HCT116 (cell line): ENCODE data around the gene FBXO17. TPM values are rescaled to one million over a fixed set of nuclear protein-coding genes. Genes with fewer than 3 reads are reported as not detected.

Source experiments
- ATAC-seq: fragments of 200-7000 bp; cut with Tn5 transposase; 2 replicates; pipeline ENCODE4 v1.9.1; 2020; ENCODE audit warnings: mild to moderate bottlenecking, moderate library complexity
- BruUV-seq: library from RNA; stranded (reverse); fragments of 400-500 nt; replicated peaks from 2 replicates; lab custom pipeline; 2021; lab: Mats Ljungman, UMichigan
- CTCF ChIA-PET: fragments of 300-600 bp; sonication (Branson Sonifier 250); formaldehyde crosslinking; loops from one replicate; lab custom pipeline; 2021; ENCODE audit warnings: antibody characterized with exemption; lab: Charles Lee
- POLR2A ChIA-PET: fragments of 300-600, 350-600 bp; sonication (Branson Sonifier 250); formaldehyde crosslinking; loops from one replicate; lab custom pipeline; 2021; ENCODE audit warnings: antibody characterized with exemption; lab: Charles Lee
- RAD21 ChIA-PET, 2 experiments: fragments of 300-600 bp; sonication (Branson Sonifier 250); formaldehyde crosslinking; loops; one replicate each; lab custom pipeline; 2023; ENCODE audit warnings: low total read pairs in 2 of 2; ENCODE audit not compliant: uncharacterized antibody in 2 of 2, unreplicated experiment in 2 of 2, low non-redundant PET in 1 of 2; lab: Charles Lee
- DNase-seq: peaks from one replicate; pipeline ENCODE4 v3.0.0-alpha.2; 2010; ENCODE audit warnings: low read depth, low spot score
- H2AFZ ChIP-seq: fragments of 200-600 bp; shearing (Covaris generic), sonication (generic); 2 replicates; pipeline ENCODE4 v1.6.1; 2017; ENCODE audit warnings: low read depth, mixed run types, mixed read lengths, antibody characterized with exemption, low read length; ENCODE audit not compliant: poor library complexity, severe bottlenecking
- H3K27ac ChIP-seq: 2 replicates; pipeline ENCODE4 v1.5.1; 2012; ENCODE audit warnings: low read depth, low read length
- H3K27me3 ChIP-seq: fragments of 200-600 bp; sonication (generic); 2 replicates; pipeline ENCODE4 v1.6.1; 2016; ENCODE audit warnings: mixed run types, low read length, mixed read lengths; ENCODE audit not compliant: insufficient read depth
- H3K36me3 ChIP-seq, 2 experiments: fragments of 200-500 bp in 1 of 2; fragments of 200-600 bp in 1 of 2; sonication (Bioruptor generic) in 1 of 2; sonication (generic) in 1 of 2; 2 replicates each; pipeline versions ENCODE4 v1.5.1 to v1.6.1; 2014 to 2016; ENCODE audit warnings: low read length in 2 of 2, inconsistent platforms in 1 of 2, mixed read lengths in 1 of 2, mixed run types in 1 of 2; ENCODE audit not compliant: insufficient read depth in 2 of 2, control insufficient read depth in 1 of 2
- H3K4me1 ChIP-seq, 2 experiments: fragments of 200-600 bp in 1 of 2; sonication (generic) in 1 of 2; 2 replicates each; pipeline versions ENCODE4 v1.5.1 to v1.6.1; 2012 to 2017; ENCODE audit warnings: low read length in 2 of 2, inconsistent platforms in 1 of 2, mild to moderate bottlenecking in 1 of 2, mixed read lengths in 1 of 2, mixed run types in 1 of 2, moderate library complexity in 1 of 2; ENCODE audit not compliant: insufficient read depth in 2 of 2, control insufficient read depth in 1 of 2
- H3K4me2 ChIP-seq: fragments of 200-600 bp; sonication (generic); 2 replicates; pipeline ENCODE4 v1.6.1; 2017; ENCODE audit warnings: mixed run types, low read length, mixed read lengths
- H3K4me3 ChIP-seq, 2 experiments: fragments of 200-600 bp in 1 of 2; sonication (generic) in 1 of 2; replicated peaks in 1 of 2; 2 replicates each; pipeline ENCODE4 v1.5.1; 2011 to 2016; ENCODE audit warnings: low read length in 2 of 2, control low read depth in 1 of 2, low read depth in 1 of 2, mild to moderate bottlenecking in 1 of 2, mixed read lengths in 1 of 2, mixed run types in 1 of 2
- H3K79me2 ChIP-seq: fragments of 200-600 bp; sonication (generic); 2 replicates; pipeline ENCODE4 v1.6.1; 2017; ENCODE audit warnings: mild to moderate bottlenecking, mixed run types, low read length, moderate library complexity, mixed read lengths; ENCODE audit not compliant: insufficient read depth
- H3K9ac ChIP-seq: fragments of 200-600 bp; sonication (generic); 2 replicates; pipeline ENCODE4 v1.6.1; 2016; ENCODE audit warnings: low read length, mixed read lengths
- H3K9me2 ChIP-seq: fragments of 200-600 bp; sonication (generic), shearing (Covaris generic); 2 replicates; pipeline ENCODE4 v1.6.1; 2017; ENCODE audit warnings: mixed run types, mild to moderate bottlenecking, moderate library complexity; ENCODE audit not compliant: insufficient read depth
- H3K9me3 ChIP-seq, 2 experiments: fragments of 200-500 bp in 1 of 2; fragments of 200-600 bp in 1 of 2; sonication (Bioruptor generic) in 1 of 2; sonication (generic) in 1 of 2; 2 replicates each; pipeline ENCODE4 v1.6.1; 2014 to 2017; ENCODE audit warnings: low read length in 2 of 2, mixed read lengths in 2 of 2, inconsistent platforms in 1 of 2, low read depth in 1 of 2, mild to moderate bottlenecking in 1 of 2, mixed run types in 1 of 2, moderate library complexity in 1 of 2; ENCODE audit not compliant: control insufficient read depth in 1 of 2, insufficient read depth in 1 of 2
- H4K20me1 ChIP-seq: fragments of 200-600 bp; sonication (generic), shearing (Covaris generic); 2 replicates; pipeline ENCODE4 v1.6.1; 2017; ENCODE audit warnings: mixed run types, mild to moderate bottlenecking, moderate library complexity; ENCODE audit not compliant: insufficient read depth
- CBX3 ChIP-seq: IDR thresholded peaks from 2 replicates; pipeline ENCODE4 v1.6.1; 2012; ENCODE audit warnings: low read depth
- CEBPB ChIP-seq: IDR thresholded peaks from 2 replicates; pipeline ENCODE4 v1.6.1; 2012; ENCODE audit warnings: low read depth
- EGR1 ChIP-seq: IDR thresholded peaks from 2 replicates; pipeline ENCODE4 v1.6.1; 2012; ENCODE audit warnings: low read depth
- EZH2 ChIP-seq: fragments of 200-600 bp; sonication (generic); IDR thresholded peaks from 2 replicates; pipeline ENCODE4 v1.6.1; 2017; ENCODE audit warnings: antibody characterized with exemption, mixed run types
- EZH2phosphoT487 ChIP-seq: fragments of 200-600 bp; IDR thresholded peaks from 2 replicates; pipeline ENCODE4 v1.6.1; 2018; ENCODE audit warnings: antibody characterized with exemption, borderline replicate concordance
- JUND ChIP-seq: IDR thresholded peaks from 2 replicates; pipeline ENCODE4 v1.6.1; 2012
- MAX ChIP-seq: IDR thresholded peaks from 2 replicates; pipeline ENCODE4 v1.6.1; 2012
- POLR2A ChIP-seq: IDR thresholded peaks from 2 replicates; pipeline ENCODE4 v1.7.0; 2011; ENCODE audit warnings: borderline replicate concordance; ENCODE audit not compliant: insufficient read depth, insufficient read length; ENCODE audit errors: extremely low read depth
- POLR2AphosphoS5 ChIP-seq: IDR thresholded peaks from 2 replicates; pipeline ENCODE4 v1.6.1; 2011; ENCODE audit warnings: mild to moderate bottlenecking, low read depth, low read length, moderate library complexity
- RAD21 ChIP-seq: IDR thresholded peaks from 2 replicates; pipeline ENCODE4 v1.6.1; 2012; ENCODE audit warnings: low read depth, mild to moderate bottlenecking
- SIN3A ChIP-seq: IDR thresholded peaks from 2 replicates; pipeline ENCODE4 v1.6.1; 2012; ENCODE audit warnings: low read depth
- SP1 ChIP-seq: IDR thresholded peaks from 2 replicates; pipeline ENCODE4 v1.6.1; 2012; ENCODE audit warnings: low read depth
- TCF7L2 ChIP-seq: IDR thresholded peaks from 2 replicates; pipeline ENCODE4 v1.7.0; 2011; ENCODE audit warnings: borderline replicate concordance, inconsistent platforms; ENCODE audit not compliant: insufficient read depth, insufficient read length; ENCODE audit errors: extremely low read depth
- ZFX ChIP-seq: fragments of 450-650 bp; IDR thresholded peaks from 2 replicates; pipeline ENCODE4 v1.6.1; 2017
- intact Hi-C: fragments of 100-400 bp; cut with micrococcal nuclease; formaldehyde crosslinking; loops from 2 replicates; pipeline ENCODE4 v1.10.0; 2022
- total RNA-seq: library from RNA; stranded (reverse); gene quantifications from one replicate; pipeline ENCODE4 v1.2.1, GENCODE V29; 2021; ENCODE audit not compliant: unreplicated experiment
- TF ChIP-seq, protein P1 (sequence below): IDR thresholded peaks from 2 replicates; pipeline ENCODE4 v1.6.1; 2012
- TF ChIP-seq, protein P2 (sequence below): IDR thresholded peaks from 2 replicates; pipeline ENCODE4 v1.6.1; 2011; ENCODE audit warnings: mild to moderate bottlenecking, low read length, moderate library complexity; ENCODE audit not compliant: insufficient replicate concordance; ENCODE audit errors: extremely low read depth

The FBXO17 gene
- total RNA-seq, 1 experiment from 2014 or later: 18.5 TPM

DNA sequence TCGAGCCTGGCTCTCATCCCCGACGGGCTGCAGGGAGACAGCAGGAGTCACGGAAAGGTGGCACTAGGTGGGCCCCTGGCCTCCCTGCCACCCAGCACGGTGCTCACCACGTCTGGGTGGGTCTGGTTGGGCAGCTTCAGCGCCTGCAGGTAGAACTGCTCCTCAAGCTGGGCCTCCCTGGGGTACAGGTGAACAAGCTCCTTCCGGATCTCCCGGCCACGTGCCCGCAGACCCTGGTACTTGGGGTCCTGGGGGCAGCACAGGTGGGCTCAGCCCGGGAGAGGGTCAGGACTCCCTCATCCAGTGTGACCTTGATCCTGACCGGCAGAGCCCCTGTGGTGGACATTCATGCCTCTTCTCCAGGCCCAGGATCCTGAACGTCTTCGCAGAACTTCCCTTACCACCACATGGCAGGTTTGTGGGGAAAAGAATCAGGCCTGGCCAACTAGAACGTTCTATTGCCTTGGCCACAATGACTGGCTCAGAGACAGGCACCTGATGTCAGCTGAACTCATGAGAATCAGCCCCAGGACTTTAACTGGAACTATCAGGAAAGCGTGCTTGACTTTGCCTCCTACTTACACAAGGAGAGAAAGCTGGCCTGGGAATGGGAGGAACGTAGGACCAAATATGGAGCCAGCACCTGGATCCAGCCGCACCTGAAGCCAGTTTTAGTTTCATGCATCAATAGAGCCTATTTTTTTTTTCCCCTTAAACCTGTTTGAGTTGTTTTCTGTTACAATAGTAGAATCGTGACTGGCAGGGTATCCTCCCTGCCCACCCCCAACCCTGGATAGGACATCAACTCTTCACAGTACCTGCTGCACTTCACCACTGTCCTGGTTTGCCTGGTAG is 53.9 kb downstream of the FBXO17 start:
- BruUV-seq: TSS peak; percentile 23
- Histone ChIP-seq H3K9me3 (no peaks in the 10 kb centered on the region), H3K4me3 (no peak overlapping the region), H3K4me2 (no peak overlapping the region), H3K4me1 (no peaks in the 10 kb centered on the region), H3K36me3 (peaks cover 12 to 19% of the 10 kb centered on the region in 2 experiments), H3K9me2 (no peaks in the 10 kb centered on the region), H4K20me1 (no peaks in the 10 kb centered on the region), H3K9ac (no peak overlapping the region), H2AFZ (no peak overlapping the region), H3K79me2 (no peaks in the 10 kb centered on the region), H3K27ac (no peak overlapping the region), H3K27me3 (no peaks in the 10 kb centered on the region)
- no peak for TF ChIP-seq SP1
- TF ChIP-seq, protein P1, sequence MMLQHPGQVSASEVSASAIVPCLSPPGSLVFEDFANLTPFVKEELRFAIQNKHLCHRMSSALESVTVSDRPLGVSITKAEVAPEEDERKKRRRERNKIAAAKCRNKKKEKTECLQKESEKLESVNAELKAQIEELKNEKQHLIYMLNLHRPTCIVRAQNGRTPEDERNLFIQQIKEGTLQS: no peak
- TF ChIP-seq POLR2A: no peak
- TF ChIP-seq EGR1: no peak
- TF ChIP-seq CBX3: no peak
- TF ChIP-seq MAX: no peak
- intact Hi-C loops: no loop called here
- RAD21 ChIA-PET: no interaction called here
- POLR2A ChIA-PET: no interaction called here
- no peak for DNase-seq
- CTCF ChIA-PET: interaction anchor here (1.1 kb wide), 1 partner anchor 9 kb away, joined by 4 read pairs; the partner anchor contains the start of genes MRPS12 and SARS2
- ATAC-seq: no peak

GRCh38 chr19:38920602-38921419 is 54.7 kb downstream of the FBXO17 start:
- DNase-seq (no peak), ATAC-seq (no peak)
- no peaks in the 10 kb centered on the region for H3K9me3 ChIP-seq
- no peak overlapping the region for H3K4me2 ChIP-seq
- H3K4me1 ChIP-seq: no peaks in the 10 kb centered on the region
- ChIA-PET POLR2A (no interaction called here), RAD21 (no interaction called here), CTCF (interaction anchor here (1.1 to 2.3 kb wide), 2 partner anchors 9 to 10 kb away, joined by 4 to 10 read pairs; partner anchors contain the start of genes MRPS12 and SARS2)
- H3K4me3 ChIP-seq: no peak overlapping the region
- no peak overlapping the region for H3K9ac ChIP-seq
- no peaks in the 10 kb centered on the region for H3K27me3 ChIP-seq
- BruUV-seq: no TSS peak
- no peak overlapping the region for H2AFZ ChIP-seq
- no peaks in the 10 kb centered on the region for H3K9me2 ChIP-seq
- no peaks in the 10 kb centered on the region for H3K79me2 ChIP-seq
- H4K20me1 ChIP-seq: no peaks in the 10 kb centered on the region
- H3K36me3 ChIP-seq: peaks cover 12 to 19% of the 10 kb centered on the region in 2 experiments
- intact Hi-C loops: no loop called here
- no peak overlapping the region for H3K27ac ChIP-seq
- TF ChIP-seq EGR1 (no peak), RAD21 (no peak), ZFX (no peak), CEBPB (no peak), TCF7L2 (no peak), CBX3 (no peak), JUND (no peak), EZH2 (no peak), EZH2phosphoT487 (no peak), POLR2AphosphoS5 (no peak), SIN3A (no peak)
- TF ChIP-seq, protein P2, sequence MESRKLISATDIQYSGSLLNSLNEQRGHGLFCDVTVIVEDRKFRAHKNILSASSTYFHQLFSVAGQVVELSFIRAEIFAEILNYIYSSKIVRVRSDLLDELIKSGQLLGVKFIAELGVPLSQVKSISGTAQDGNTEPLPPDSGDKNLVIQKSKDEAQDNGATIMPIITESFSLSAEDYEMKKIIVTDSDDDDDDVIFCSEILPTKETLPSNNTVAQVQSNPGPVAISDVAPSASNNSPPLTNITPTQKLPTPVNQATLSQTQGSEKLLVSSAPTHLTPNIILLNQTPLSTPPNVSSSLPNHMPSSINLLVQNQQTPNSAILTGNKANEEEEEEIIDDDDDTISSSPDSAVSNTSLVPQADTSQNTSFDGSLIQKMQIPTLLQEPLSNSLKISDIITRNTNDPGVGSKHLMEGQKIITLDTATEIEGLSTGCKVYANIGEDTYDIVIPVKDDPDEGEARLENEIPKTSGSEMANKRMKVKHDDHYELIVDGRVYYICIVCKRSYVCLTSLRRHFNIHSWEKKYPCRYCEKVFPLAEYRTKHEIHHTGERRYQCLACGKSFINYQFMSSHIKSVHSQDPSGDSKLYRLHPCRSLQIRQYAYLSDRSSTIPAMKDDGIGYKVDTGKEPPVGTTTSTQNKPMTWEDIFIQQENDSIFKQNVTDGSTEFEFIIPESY: no peak
- TF ChIP-seq, protein P1: no peak
